TTC549 (cell line): ENCODE measurements around the gene GAD1.

Source experiments
- FAIRE-seq: peaks from 2 replicates; lab custom pipeline; 2012; peaks lifted over from hg19 to GRCh38; lab: Jason Lieb, UNC

Gene GAD1

DNA sequence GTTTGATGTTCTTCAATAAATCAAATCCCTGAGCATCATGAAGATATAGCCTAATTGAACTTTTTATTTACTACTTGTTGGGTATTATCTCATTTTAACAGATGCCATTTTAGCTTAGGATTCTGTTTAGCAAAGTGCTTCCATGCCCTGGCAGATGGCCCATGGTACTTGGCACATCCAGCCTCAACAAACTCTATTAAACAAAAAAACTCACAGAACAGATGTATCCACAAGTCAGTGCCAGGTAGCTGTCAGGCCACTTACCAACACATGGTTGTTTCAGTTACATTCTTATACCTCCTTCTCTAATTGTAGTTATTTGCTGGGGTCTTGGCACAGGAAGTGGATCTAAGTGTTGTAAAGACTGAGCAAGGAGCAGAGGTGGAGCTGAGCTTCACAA, 29.6 kb downstream of the GAD1 start:
- FAIRE-seq: no peak

DNA sequence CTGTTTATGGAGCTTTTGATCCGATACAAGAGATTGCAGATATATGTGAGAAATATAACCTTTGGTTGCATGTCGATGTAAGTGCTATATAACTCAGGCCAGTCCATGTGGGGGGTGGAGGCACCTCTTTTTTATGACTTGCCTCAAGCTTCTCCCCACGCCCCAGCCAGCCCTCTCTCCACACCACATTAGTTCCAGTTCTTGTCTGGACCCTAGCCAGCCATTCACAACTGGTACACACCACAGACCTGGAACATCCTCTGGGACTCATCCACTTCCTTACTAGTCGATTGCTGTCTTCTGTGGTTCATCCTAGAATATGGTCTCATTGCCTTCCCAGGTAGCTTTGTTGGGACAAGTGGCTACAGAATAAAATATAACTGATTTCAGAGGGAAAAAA, 31.0 kb downstream of the GAD1 start:
- no peak for FAIRE-seq

DNA sequence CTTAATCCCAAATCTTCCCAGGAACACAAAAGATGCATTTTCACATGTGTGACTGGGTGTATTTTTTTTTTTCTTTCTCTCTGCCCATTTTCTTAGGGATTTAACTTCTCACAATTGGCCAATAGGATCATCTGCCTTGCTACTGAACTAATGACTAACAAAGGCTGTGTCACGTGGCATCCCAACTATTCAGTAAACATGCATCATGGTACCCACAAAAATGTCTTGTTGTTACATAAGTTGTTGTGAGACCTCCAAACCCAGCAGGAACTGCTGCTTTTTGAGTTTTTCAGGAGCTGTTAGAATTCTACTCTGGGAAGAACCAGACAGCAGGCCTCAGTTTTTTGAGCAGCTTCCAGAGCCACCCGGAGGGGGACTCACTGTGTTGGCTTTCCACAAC, 31.9 kb downstream of the GAD1 start:
- no peak for FAIRE-seq

DNA sequence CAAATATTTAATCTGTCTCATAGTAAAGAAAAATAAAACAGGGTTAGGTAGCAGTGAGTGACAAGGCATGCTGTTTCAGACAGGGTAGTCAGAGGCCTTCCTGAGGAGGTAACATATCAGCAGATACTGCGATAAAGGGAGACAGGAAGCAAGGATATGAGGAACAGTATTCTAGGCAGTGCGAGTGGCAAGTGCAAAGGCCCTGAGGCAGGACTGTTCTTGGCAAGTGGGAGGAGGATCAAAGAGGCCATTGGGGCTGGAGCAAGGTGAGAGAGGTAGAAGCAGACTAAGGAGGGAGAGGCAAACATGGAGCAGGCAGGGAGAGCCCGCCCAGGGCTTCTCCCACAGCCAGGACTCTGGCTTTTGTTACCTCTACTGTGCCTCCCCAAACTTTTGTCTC, 33.6 kb downstream of the GAD1 start:
- no peak for FAIRE-seq

DNA sequence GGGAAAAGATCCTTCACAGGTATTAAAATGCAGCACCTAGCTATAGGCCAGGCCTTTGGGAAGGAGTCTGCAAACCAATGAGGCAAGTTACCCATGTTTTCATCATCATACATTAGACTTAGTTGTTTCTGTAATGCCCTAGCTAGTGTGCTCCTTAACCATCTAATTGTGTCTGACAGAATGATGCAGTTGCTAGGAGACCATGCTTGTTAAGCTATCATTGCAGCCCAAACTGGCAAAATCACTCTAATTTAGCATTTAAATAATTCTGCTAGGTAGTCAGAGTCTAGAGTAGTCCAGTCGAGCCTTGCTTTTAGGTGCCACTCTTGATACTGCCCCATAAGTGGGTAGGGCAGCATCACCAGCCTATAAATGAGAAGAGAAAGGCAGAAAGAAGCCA, 34.9 kb downstream of the GAD1 start:
- FAIRE-seq: no peak

DNA sequence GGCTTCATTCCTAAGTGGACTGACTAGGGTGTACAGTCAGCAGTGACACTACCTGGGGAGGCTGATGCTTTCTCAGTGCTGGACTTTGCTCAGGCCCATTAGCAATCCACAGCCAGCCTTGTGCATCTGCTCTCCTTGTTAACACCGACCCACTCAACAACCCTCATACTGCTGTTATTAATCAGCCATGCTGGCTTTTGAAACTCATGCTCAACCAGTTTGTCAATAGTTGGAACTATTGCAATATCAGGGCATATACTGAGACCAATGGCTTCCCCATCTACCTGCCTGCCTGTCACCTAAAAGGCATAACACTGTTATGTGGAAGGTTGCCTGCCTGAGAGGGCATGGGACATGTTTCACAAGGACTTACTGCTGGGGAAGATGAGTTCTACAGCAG, 39.4 kb downstream of the GAD1 start:
- FAIRE-seq: no peak

DNA sequence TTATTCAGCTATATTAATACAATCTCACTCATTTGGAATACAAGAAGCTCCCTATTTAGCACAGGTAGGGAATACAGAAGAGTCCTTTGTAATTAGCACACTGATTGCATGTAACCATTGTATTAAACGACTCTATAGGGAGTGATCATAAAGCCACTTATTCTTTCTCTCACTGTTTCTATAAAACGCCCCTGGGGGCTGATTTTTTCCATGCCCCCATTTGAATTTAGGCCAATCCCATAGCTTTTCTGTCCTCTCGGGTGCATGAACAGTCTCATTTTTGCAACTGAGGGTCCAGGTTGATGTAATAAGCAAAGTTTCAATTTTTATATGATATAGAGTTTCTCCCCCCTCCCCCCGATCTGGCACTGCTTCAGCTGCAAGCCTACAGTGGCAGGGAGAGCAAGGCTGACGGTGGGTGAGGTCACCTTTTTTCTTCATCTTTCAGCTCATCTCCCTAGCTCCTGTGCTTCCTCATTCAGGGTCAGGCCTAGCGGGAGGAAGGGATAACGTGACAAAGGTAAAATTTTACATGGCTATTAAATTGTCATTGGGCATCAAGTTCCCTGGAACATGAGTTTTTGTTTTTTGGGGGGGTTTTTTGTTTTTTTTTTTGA, 45.7 kb downstream of the GAD1 start:
- FAIRE-seq: no peak

DNA sequence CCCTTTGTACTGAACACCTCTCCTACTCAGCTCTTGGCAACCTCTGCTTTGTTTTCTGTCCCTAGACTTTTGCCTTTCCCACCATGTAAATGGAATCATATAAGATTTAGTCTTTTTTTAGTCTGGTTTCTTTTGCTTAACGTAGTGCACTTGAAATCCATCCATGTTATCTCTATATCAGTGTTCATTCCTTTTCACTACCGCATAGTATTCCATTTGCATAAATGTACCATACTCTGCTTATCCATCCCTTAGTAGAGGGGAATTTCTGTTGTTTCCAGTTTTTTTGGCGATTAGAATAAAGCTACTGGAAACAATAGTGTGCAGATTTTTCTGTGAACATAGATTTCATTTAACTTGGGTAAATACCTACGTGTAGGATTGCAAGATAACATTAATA, 46.4 kb downstream of the GAD1 start:
- no peak for FAIRE-seq

DNA sequence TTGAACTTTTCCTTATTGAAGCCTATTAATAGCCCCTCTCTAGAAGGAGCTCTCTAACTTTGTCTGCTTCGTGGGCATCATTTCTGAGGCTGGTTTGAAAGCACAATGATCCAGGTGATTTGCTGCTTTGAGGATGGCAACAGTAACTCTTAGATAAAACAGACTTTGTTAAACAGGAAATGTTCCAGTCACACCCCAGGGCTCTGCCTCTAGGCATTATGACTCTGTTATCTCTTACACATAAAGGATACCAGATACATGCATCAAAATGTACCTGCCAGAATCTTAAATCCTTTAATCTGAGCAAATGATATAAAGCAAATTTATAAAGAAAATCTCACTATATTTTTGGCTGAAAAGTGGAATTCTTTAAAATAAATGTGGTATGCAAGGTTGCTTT, 52.3 kb downstream of the GAD1 start:
- no peak for FAIRE-seq

DNA sequence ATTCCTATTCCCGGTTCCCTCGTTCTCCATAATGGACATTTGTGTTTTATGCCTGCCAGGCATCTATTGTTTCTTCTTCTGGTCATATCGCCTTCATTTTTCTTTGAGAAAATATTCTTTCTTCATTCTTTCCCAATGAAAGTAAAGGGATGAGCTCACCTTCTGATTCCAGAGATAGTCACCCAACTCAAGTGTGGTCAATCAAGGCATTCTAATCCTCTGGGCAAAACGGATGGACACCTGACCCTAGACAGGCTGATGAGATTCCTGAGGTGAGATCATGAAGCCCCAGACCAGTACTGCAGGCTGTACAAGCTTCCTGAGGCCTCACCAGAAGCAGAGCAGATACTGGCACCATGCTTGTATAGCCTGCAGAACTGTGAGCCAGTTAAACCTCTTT, 52.8 kb downstream of the GAD1 start:
- FAIRE-seq: no peak

DNA sequence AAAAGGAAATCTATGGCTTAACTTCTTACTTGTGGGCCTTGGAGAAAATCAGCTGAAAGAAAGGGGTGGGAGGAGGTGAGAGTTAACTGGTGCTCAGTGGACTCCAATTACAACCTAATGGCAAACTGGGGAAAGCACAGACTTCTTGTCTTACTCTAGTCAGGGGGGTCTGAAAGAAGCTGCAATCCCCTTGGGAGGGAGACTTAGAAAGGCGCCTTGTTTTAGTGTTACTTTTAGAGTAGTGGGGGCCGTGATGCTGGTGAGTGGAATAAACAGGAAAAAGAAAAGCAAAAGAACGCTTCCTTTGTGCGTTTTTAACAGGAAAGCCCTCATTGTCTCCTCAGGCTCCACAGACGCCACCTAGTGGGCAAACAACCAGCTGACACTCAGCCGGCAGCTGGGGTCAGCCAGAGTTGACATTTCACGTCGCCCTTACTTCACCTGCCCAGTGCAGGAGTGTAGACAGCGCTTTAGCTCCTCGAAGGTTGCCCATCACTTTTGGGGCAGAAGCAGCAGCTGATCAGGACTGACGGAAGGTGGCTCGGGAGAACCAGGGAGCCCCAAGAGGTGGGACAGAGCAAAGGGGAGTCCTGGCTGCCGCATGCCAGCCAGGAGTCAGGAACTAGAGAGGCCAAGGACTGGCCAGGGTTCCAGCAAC, 56.5 kb downstream of the GAD1 start:
- no peak for FAIRE-seq

DNA sequence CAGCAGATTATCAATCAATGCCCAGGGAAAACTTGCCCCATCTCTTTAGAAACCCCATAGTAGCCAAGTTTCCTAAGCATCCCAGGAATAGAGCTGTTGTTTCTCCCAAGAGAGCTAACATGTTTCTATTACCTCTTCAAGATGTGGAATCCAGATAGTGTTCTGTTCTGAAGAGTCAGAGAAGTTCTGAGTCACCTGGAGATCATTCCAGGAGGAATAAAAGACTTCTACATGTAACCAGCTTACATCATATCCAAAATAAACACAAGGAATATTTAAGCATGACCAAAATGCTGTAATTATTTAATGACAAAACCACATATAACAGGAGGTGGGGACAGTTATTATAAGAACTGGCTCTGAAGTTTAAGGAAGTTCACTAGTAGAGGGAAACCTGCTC, 61.4 kb downstream of the GAD1 start:
- no peak for FAIRE-seq

DNA sequence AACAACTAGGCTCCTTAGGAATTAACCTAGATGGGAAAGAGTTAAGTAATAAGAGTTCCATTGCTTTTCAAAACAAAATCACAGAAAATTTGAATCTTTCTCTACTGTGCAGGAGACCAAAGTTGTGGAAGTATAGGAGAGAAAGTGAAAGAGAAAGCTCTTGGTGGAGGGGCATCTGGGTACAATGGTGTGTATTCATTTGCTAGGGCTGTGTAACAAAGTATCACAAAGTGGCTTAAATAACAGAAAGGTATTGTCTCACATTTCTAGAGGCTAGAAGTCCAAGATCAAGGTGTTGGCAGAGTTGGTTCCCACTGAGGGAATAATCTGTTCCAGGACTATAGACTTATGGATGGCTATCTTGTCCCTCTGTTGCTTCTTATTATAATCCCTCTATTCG, 61.8 kb downstream of the GAD1 start:
- no peak for FAIRE-seq

DNA sequence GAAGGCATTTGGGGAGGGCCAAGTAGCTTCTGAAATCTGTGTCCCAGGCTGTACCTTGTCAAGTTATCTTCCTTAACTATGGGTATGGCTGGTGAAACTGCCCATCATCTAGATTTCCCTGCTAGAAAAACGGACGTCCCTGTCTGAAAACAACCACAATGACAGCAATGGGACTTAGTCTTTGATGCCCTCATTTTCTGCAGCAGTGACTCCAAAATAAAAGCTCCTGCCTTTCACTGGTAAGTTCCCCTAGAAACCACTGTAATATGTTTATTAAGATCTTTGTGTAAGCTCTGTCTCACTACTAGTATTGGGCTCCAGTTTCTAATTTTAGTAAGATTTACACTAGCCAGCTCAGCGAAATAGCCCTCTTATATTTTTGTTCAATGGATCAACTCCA, 65.2 kb downstream of the GAD1 start:
- FAIRE-seq: no peak

DNA sequence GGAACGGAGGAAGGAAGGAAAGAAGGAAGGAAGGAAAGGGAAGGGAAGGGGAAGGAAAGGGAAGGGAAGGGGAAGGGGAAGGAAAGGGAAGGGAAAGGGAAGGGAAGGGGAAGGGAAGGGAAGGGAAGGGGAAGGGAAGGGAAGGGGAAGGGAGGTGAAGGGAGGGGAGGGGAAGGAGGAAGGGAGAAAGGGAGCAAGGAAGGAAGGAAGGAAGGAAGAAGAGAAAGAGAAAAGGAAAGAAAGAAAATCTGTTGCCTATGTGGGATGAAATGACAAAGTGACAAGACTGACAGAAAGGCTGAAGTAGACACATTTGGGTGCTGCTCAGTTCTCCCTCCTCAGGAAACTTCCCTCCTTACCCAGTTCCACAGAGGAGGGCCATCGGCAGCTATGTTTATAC, 66.1 kb downstream of the GAD1 start:
- FAIRE-seq: no peak

DNA sequence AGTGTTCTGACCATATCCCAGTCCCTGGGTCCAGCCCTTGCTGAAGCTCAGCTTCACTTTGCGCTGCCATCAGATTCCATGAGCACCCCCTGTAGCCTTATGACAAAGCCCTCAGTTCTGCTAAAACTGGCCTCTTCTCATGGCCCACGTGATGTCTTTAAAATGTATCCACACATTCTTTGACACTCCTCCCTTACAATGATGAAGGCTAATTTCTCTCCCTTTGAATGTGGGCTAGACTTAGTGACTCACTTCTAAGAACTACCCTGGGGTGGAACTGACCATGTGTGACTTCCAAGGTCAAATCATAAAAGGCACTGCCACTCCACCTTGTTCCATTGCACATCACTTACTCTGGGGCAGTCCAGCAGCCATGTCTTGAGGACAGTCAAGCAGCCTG, 67.0 kb downstream of the GAD1 start:
- no peak for FAIRE-seq

DNA sequence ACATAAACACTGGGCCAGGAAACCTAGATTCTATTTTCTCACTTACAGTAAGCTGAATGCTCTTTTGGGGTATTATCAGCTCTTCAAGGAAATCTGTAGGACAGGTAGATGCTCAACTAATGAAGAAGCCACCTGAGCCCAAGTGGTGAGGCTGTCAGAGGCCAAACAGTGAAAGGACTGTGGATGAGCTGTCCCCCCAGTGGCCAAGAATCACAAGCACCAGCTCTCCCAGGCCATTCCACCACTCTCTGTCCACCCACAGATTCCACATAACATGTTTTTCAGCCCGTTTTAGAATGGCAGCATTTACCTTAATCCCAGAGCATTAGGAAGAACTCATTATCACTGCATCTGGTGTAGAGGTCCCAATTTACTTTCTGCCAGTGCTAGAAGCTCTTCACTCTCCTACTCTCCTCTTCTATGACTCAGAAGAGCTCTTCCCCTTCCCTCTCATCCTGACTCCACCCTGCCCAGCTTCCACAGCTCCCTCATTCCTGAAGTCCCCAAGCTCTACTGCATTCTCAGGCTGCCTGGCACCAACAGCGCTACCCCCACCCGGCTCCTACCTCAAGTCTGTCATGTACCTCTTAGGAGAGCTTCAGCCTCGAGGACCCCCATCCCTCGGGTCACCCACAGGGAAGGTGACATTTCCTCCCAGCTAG, 68.6 kb downstream of the GAD1 start:
- FAIRE-seq: no peak

DNA sequence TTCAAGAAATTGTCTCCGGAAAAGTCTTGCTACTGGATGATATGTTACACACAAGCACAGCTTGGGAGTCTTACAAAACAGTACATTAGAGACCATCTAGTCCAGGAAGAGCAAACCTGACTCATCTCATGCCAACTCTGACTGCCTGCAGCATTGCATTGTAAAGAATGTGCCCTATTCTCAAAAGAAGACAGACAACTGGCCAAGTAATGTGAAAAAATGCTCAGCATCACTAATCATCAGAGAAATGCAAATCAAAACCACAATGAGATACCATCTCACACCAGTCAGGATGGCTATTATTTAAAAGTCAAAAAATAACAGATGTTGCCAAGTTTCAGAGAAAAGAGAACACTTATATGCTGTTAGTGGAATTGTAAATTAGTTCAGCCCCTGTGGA, 69.7 kb downstream of the GAD1 start:
- FAIRE-seq: no peak

DNA sequence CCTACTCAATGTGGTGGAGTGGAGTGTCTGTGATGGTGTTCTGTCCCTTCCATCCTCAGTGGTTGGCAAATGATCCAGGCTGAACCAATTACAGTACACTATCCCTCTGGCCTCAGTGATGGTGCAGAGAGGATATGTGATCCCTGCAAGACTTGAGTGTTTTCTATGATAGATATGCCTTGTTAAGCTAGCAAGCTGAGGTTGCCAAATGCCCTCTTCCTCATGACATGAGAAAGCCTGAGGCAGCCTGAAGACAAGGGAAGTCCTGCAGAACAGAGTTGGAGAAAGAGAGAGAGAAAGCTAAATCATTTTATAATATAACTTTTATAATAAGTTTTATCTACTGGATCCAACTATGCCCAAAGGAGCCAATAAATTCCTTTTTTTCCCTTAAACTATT, 70.8 kb downstream of the GAD1 start:
- no peak for FAIRE-seq

DNA sequence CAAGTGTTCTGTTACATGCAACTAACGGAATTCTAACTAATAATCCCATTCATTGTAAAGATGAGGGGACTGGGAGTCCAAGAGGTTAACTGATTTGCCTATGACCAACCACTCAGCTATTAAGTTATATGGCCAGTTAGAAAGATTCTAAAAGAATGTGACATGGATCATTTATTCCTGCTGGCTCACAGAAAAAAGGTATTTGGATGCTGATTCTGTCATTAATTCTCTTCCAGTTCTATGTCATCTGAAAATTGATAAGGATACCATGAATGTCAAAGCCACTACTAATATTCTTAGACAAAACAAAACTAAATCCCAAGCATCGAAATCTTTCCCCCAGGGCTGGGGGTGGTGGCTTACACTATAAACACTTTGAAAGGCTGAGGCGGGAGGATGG, 71.2 kb downstream of the GAD1 start:
- no peak for FAIRE-seq

DNA sequence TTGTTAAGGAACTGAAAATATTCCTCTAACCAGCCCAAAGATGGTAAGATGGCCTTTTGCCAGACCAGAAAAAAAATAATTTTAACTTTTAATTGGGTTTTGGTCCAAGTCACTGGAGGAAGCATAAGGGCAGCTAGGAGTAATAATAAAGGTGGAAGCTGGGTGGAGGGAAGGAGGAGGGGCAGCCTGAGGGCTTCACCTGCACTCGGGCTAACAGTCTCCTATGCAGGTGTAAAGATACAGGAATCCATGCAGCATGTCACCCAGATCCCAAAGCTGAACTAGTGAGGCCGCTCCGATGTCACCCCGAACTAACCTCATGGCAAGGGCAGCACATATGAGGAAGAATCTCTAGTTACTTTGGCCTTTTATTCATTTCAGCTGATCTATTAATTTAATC, 75.2 kb downstream of the GAD1 start:
- FAIRE-seq: no peak

DNA sequence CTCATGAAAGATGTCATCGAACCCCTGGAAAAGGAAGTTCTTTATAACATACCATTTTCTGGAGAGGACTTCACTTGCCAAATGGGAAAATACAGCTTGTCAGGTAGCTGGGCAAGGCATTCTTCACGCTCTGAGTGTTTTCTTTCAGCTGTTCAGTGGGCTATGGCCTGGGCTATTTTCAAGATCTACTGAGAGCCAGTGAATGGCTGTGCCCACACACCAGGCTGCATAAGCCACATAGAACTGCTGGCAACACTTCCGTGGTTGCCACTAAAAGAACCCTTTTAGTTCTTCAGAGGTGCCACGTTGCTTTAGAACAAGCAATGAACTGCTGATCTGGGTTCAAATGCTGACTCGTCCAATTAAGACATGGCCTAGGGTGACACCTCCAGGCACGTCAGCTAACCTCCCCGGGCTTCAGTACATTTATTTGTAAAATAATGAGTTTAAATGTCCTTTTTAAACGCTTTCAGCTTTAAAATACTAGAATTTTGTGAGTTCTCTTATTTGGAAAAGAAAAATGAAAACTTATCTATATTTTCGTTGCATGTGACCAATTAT, 75.8 kb downstream of the GAD1 start:
- no peak for FAIRE-seq

DNA sequence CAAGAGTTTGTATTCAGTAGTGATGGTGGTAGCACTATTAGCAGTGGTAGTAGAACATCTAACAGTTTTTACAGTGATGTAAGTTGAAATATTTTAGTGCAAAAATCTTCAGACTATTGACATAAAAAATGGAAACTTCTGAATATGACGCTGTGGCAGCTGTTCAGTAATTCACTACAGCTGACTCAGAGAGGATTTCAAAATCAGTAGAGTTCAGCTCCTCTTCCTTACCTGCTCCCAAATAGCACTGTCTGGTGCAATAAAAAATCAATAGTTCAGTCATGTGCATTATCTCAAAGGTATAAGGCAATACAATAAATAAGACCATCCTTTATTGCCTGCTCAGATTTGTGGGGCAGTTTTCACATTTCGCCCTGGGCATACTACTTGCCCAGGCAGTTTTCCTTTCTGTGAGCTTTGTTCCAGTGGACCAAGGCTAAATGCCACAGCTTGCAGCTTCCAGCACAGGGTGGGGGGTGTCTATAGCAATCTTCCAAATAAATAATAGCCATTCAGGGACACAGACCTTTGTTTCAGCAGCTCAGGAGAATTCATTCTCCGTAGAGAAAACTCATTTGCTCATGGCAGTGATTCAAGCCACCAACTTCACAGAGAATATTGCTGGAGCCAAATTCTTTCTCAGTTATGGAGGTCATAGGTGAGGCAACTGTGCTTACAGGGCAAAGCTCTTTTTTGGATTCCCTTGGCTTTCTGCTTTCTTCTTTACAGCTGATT, 78.5 kb downstream of the GAD1 start:
- FAIRE-seq: no peak
